Mucosa of descending colon (tissue), 3 donors: ENCODE results near the gene PLA2G4E. TPM values are rescaled to one million over a fixed set of nuclear protein-coding genes. Genes with fewer than 3 reads are reported as not detected.

Source experiments
- ATAC-seq: fragments of 200-7000 bp; cut with Tn5 transposase; one replicate; pipeline ENCODE4 v1.9.1; 2020; ENCODE audit warnings: mild to moderate bottlenecking, moderate library complexity
- DNase-seq, 3 donors: peaks; one replicate each; pipeline ENCODE4 v3.0.0-alpha.2; 2020
- H3K36me3 ChIP-seq: fragments of 200-600 bp; one replicate; pipeline ENCODE4 v1.8.0; 2021; ENCODE audit warnings: low read depth, mild to moderate bottlenecking
- H3K4me1 ChIP-seq: fragments of 200-600 bp; one replicate; pipeline ENCODE4 v1.8.0; 2021; ENCODE audit warnings: low read depth, mild to moderate bottlenecking
- H3K4me3 ChIP-seq: fragments of 200-600 bp; one replicate; pipeline ENCODE4 v1.8.0; 2021; ENCODE audit warnings: mild to moderate bottlenecking
- H3K9me3 ChIP-seq: fragments of 200-600 bp; one replicate; pipeline ENCODE4 v1.8.0; 2021; ENCODE audit warnings: mild to moderate bottlenecking
- CTCF ChIP-seq: fragments of 200-600 bp; IDR thresholded peaks from one replicate; pipeline ENCODE4 v1.8.0; 2022; ENCODE audit warnings: antibody characterized with exemption, mild to moderate bottlenecking
- intact Hi-C, 2 donors: fragments of 100-400 bp; cut with DNase I in 1 of 2; cut with micrococcal nuclease in 1 of 2; formaldehyde crosslinking; loops; one replicate each; pipeline versions ENCODE4 v1.11.0 to v1.11.1; 2022; cut with DNase I, micrococcal nuclease
- total RNA-seq, 3 donors: library from RNA; stranded (reverse); fragmentation: NEBNext Ultra II Directional in 2 of 3; extraction: Animal tissue kit (Norgen Biotek cat#: 25700) in 2 of 3; gene quantifications; one replicate each; pipeline versions ENCODE4 v1.2.1 to v1.2.4, GENCODE V29; 2021 to 2023
- donor health status: DM: no; HTN: no; CAD: no; lungs with moderate emphysema.
- donor health status: DM: no; HTN: no; CAD: no.
- donor health status: DM: no; HTN: yes; CAD: no.

The PLA2G4E gene
- total RNA-seq, 3 donors from 2014 or later: 0.06 to 0.27 (median 0.09) TPM

- DNase-seq: no peak
- no peaks in the 10 kb centered on the region for H3K4me1 ChIP-seq
- no peak for ATAC-seq
- H3K4me3 ChIP-seq: no peak overlapping the region
- intact Hi-C loops: no loop called here
- no peaks in the 10 kb centered on the region for H3K36me3 ChIP-seq
- H3K9me3 ChIP-seq: no peaks in the 10 kb centered on the region
- TF ChIP-seq CTCF: no peak
These were observed 29.8 kb upstream of the PLA2G4E start for GRCh38 chr15:42050484-42051255.

GRCh38 chr15:42048821-42049200 is 28.0 kb upstream of the PLA2G4E start:
- no peak for DNase-seq
- no peak overlapping the region for H3K4me3 ChIP-seq
- ATAC-seq: no peak
- no peak for TF ChIP-seq CTCF
- H3K4me1 ChIP-seq: no peaks in the 10 kb centered on the region
- no peaks in the 10 kb centered on the region for H3K36me3 ChIP-seq
- intact Hi-C loops: no loop called here
- no peaks in the 10 kb centered on the region for H3K9me3 ChIP-seq

- H3K4me1 ChIP-seq: no peaks in the 10 kb centered on the region
- no peak for TF ChIP-seq CTCF
- ATAC-seq (no peak), DNase-seq (no peak)
- intact Hi-C loops: no loop called here
- H3K9me3 ChIP-seq: no peaks in the 10 kb centered on the region
- no peak overlapping the region for H3K4me3 ChIP-seq
- no peaks in the 10 kb centered on the region for H3K36me3 ChIP-seq
These were observed 27.4 kb upstream of the PLA2G4E start for GRCh38 chr15:42048080-42048820.

- ATAC-seq (peak; percentile 64), DNase-seq (no peak)
- Histone ChIP-seq H3K36me3 (no peaks in the 10 kb centered on the region), H3K9me3 (no peaks in the 10 kb centered on the region), H3K4me1 (no peaks in the 10 kb centered on the region), H3K4me3 (no peak overlapping the region)
- no peak for TF ChIP-seq CTCF
- intact Hi-C loops: no loop called here
These were observed 25.8 kb upstream of the PLA2G4E start for GRCh38 chr15:42046597-42046996.

GRCh38 chr15:42045211-42045615 is 24.4 kb upstream of the PLA2G4E start:
- Histone ChIP-seq H3K36me3 (no peaks in the 10 kb centered on the region), H3K9me3 (no peaks in the 10 kb centered on the region), H3K4me1 (no peaks in the 10 kb centered on the region), H3K4me3 (no peak overlapping the region)
- ATAC-seq: no peak
- no peak for TF ChIP-seq CTCF
- DNase-seq: no peak
- intact Hi-C loops: no loop called here
